GM18499 (cell line): ENCODE measurements around the gene CMSS1.

Source experiments
- ATAC-seq: cut with Tn5 transposase; IDR thresholded peaks from one replicate; pipeline ENCODE4 v1.9.1; 2021; ENCODE audit warnings: moderate number of reproducible peaks; ENCODE audit not compliant: insufficient read depth, unreplicated experiment

CMSS1 gene

GRCh38 chr3:100230710-100231109 is 413.0 kb downstream of the CMSS1 start:
- no peak for ATAC-seq
